Astrocyte of the spinal cord (primary cell): Measurements from ENCODE around the gene NUPR1.
"Not testable (repeated sequence)": the region's sequence is repeated elsewhere in the genome, so short reads cannot be mapped to it uniquely, and the experiment has no call there.

Experiments used
- DNase-seq: peaks from one replicate; pipeline ENCODE4 v3.0.0; 2011; ENCODE audit warnings: low read depth, low spot score
- H3K4me3 ChIP-seq: 2 replicates; pipeline ENCODE4 v1.5.1; 2011; ENCODE audit warnings: low read depth, mild to moderate bottlenecking, low read length, moderate library complexity
- CTCF ChIP-seq: IDR thresholded peaks from 2 replicates; pipeline ENCODE4 v1.5.1; 2012; ENCODE audit warnings: low read depth, mild to moderate bottlenecking, low read length, inconsistent platforms
- in situ Hi-C: cut with HindIII; loops from 2 replicates; pipeline ENCODE4 v1.10.0; 2017; ENCODE audit warnings: low sequenced_read_pairs

The NUPR1 gene

GRCh38 chr16:28574925-28575324 is 36.2 kb upstream of the NUPR1 start:
- no peak for DNase-seq
- no peak for TF ChIP-seq CTCF
- in situ Hi-C loops, result no loop called here
- no peak overlapping the region for H3K4me3 ChIP-seq

GRCh38 chr16:28573738-28574718 is 35.3 kb upstream of the NUPR1 start:
- in situ Hi-C loops, result no loop called here
- no peak for DNase-seq
- no peak overlapping the region for H3K4me3 ChIP-seq
- TF ChIP-seq CTCF, result no peak

GRCh38 chr16:28572696-28573510 is 34.1 kb upstream of the NUPR1 start:
- no peak for TF ChIP-seq CTCF
- H3K4me3 ChIP-seq, result no peak overlapping the region
- no peak for DNase-seq
- in situ Hi-C loops, result no loop called here

- in situ Hi-C loops, result no loop called here
- TF ChIP-seq CTCF, result no peak
- H3K4me3 ChIP-seq, result no peak overlapping the region
- DNase-seq, result no peak
Observed at GRCh38 chr16:28569968-28570752, 31.4 kb upstream of the NUPR1 start.

- DNase-seq, result peak; percentile 34
- in situ Hi-C loops, result no loop called here
- no peak overlapping the region for H3K4me3 ChIP-seq
- no peak for TF ChIP-seq CTCF
Observed at GRCh38 chr16:28569021-28569420, 30.2 kb upstream of the NUPR1 start.

DNA sequence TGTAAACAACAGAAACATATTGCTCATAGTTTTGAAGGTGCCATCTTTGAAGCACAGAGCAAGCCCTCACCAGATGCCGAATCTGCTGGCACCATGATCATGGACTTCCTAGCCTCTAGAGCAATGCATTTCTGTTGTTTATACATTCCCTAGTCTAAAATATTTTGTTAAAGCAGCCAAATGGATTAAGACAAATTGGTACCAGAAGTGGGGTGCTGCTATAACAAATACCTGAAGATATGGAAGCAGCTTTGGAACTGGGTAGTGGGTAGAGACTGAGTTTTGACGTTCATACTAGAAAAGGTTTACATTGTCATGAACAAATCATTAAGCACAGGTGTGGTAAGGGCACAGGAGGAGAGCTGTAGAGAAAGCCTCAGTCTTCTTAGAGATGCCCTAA is 28.5 kb upstream of the NUPR1 start:
- in situ Hi-C loops, result no loop called here
- H3K4me3 ChIP-seq, result no peak overlapping the region
- no peak for TF ChIP-seq CTCF
- DNase-seq, result no peak

DNA sequence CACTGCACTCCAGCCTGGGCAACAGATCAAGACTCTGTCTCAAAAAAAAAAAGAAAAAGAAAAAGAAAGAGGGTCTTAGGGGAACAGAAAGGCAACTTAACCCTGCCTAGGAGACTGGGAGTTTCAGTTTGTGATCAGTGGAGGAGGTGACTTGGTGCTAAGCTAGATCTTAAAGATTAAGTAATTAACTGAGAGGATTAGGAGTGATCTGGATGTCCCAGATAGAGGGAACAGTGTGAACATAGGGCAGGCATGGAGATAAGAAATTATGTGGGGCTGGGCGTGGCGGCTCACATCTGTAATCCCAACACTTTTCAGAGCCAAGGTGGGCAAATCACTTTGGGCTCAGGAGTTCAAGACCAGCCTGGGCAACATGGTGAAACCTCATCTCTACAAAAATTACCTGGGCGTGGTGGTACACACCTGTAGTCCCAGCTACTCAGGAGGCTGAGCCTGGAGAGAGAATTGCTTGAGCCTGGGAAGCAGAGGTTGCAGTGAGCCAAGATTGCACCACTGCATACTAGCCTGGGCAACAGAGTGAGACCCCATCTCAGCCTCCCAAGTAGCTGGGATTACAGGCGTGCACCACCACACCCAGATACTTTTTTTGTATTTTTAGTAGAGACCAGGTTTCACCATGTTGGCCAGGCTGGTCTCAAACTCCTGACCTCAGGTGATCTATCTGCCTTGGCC is 27.6 kb upstream of the NUPR1 start:
- DNase-seq, H3K4me3 ChIP-seq, in situ Hi-C loops: not testable (repeated sequence)
